ENCODE data around the gene GPR27. TPM values are rescaled to one million over a fixed set of nuclear protein-coding genes. Genes with fewer than 3 reads are reported as not detected.

Gene GPR27
- total RNA-seq, 1 donor, result 5.1 TPM

GRCh38 chr3:71724171-71724453, 29.5 kb upstream of the GPR27 start:
- H3K4me3 ChIP-seq (ENCODE audit: low read length), result peak overlapping the region; percentile 66
- no peaks in the 10 kb centered on the region for H3K27me3 ChIP-seq (ENCODE audit: insufficient read depth, low read length)
- H3K9me3 ChIP-seq (ENCODE audit: low read depth, low read length), result no peaks in the 10 kb centered on the region
- peaks cover 76% of the 10 kb centered on the region for H3K4me1 ChIP-seq (ENCODE audit: insufficient read depth, low read length)

DNA sequence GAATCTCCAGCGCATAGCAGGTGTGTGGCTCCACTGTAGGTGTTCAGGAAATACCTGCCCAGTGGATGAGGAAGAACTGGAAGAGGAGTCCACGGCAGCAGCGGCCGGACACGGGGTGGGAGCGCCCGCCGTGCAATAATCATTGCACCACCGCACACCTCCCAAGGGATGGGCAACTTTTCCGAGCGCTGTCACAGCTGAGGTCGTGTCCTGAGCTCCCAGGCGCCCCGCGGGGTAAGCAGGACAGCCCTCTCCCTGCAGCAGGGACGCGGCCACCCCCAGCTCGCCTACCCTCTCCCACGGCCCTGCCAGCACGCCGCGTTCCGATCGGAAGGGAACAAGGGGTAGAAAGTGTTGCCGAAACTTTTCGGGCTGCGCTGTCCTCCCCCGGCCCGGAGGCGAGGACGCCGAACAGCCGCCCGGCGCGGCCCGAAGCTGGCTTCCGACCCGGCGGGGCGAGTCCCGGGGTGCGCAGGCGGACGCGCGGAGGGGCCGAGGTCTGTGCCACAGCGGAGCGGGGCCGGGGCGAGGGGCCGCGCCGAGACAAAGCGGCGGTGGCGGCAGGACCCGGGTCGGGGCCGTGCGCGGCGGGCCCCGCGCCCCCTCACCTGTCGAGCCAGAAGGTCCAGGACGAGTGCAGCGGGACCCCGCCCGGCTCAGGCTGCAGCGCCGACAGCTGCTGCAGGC, 28.9 kb upstream of the GPR27 start:
- Histone ChIP-seq H3K27me3 (ENCODE audit: insufficient read depth, low read length) (no peaks in the 10 kb centered on the region), H3K9me3 (ENCODE audit: low read depth, low read length) (no peaks in the 10 kb centered on the region), H3K4me3 (ENCODE audit: low read length) (peak overlapping the region; percentile 66), H3K4me1 (ENCODE audit: insufficient read depth, low read length) (peaks cover 76% of the 10 kb centered on the region)

GRCh38 chr3:71725271-71725991, 28.2 kb upstream of the GPR27 start, which contains the start of gene EIF4E3:
Gene EIF4E3, minus strand, starts transcription at chr3:71725402. Its CDS starts 35 bp downstream, at chr3:71725367.
- Histone ChIP-seq H3K9me3 (ENCODE audit: low read depth, low read length) (no peaks in the 10 kb centered on the region), H3K4me1 (ENCODE audit: insufficient read depth, low read length) (peaks cover 77% of the 10 kb centered on the region), H3K4me3 (ENCODE audit: low read length) (peak within 1 kb of the TSS; percentile 66), H3K27me3 (ENCODE audit: insufficient read depth, low read length) (no peaks in the 10 kb centered on the region)

DNA sequence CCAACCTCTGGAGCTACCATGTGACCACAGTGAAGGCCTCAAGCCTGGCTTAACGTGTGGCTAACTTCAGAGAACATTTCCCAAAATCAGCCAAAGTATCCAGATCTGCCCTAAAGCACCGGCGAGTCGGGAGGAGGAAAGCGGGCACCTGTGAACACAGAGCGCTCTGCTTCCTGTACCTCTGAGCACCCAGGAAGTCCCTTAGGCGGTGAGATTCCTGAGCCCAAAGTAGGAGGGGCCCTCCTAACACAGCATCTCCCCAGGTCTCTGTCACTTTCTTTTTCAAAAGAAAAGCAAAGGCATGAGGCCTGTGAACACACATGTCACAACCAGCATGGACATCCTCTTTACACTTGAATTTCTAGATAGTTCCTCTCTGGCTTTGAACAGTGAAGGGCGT, 27.5 kb upstream of the GPR27 start:
- Histone ChIP-seq H3K27me3 (ENCODE audit: insufficient read depth, low read length) (no peaks in the 10 kb centered on the region), H3K4me1 (ENCODE audit: insufficient read depth, low read length) (peaks cover 71% of the 10 kb centered on the region), H3K4me3 (ENCODE audit: low read length) (peak overlapping the region; percentile 57), H3K9me3 (ENCODE audit: low read depth, low read length) (no peaks in the 10 kb centered on the region)

GRCh38 chr3:71728632-71729342, 24.9 kb upstream of the GPR27 start:
- Histone ChIP-seq H3K4me3 (ENCODE audit: low read length) (no peak overlapping the region), H3K4me1 (ENCODE audit: insufficient read depth, low read length) (peaks cover 47% of the 10 kb centered on the region)

GRCh38 chr3:71732637-71733036, 21.0 kb upstream of the GPR27 start:
- Histone ChIP-seq H3K4me1 (ENCODE audit: insufficient read depth, low read length) (peaks cover 24% of the 10 kb centered on the region), H3K9me3 (ENCODE audit: low read depth, low read length) (no peaks in the 10 kb centered on the region), H3K27me3 (ENCODE audit: insufficient read depth, low read length) (no peaks in the 10 kb centered on the region), H3K4me3 (ENCODE audit: low read length) (no peak overlapping the region)

More at GRCh38 chr3:71728632-71729342, 24.9 kb upstream of the GPR27 start:
- Histone ChIP-seq H3K9me3 (ENCODE audit: low read depth, low read length) (no peaks in the 10 kb centered on the region), H3K27me3 (ENCODE audit: insufficient read depth, low read length) (no peaks in the 10 kb centered on the region)

- H3K4me1 ChIP-seq (ENCODE audit: insufficient read depth, low read length), result peaks cover 22% of the 10 kb centered on the region
- H3K4me3 ChIP-seq (ENCODE audit: low read length), result no peak overlapping the region
- no peaks in the 10 kb centered on the region for H3K9me3 ChIP-seq (ENCODE audit: low read depth, low read length)
- no peaks in the 10 kb centered on the region for H3K27me3 ChIP-seq (ENCODE audit: insufficient read depth, low read length)
Observed at GRCh38 chr3:71733319-71733718, 20.3 kb upstream of the GPR27 start.

DNA sequence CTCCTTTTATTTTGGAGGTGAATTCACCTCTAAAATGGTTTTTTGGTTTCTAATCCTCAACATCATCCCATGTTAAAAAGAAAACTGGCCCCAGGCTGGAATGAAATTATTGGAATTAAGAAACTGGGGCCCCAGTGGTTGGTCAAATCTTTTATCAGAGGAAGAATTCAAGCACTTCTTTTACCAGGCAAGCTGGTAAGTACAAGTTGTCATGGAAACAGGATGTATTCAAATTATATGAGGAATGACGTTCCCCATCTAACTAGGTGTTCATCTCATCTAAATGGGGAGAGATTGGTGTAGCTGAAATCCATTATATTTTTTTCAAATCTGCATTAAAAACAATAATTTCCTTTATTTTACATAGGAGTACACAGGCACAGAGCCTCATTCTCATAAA, 18.8 kb upstream of the GPR27 start:
- Histone ChIP-seq H3K4me3 (ENCODE audit: low read length) (no peak overlapping the region), H3K4me1 (ENCODE audit: insufficient read depth, low read length) (peaks cover 7% of the 10 kb centered on the region), H3K9me3 (ENCODE audit: low read depth, low read length) (no peaks in the 10 kb centered on the region), H3K27me3 (ENCODE audit: insufficient read depth, low read length) (no peaks in the 10 kb centered on the region)

DNA sequence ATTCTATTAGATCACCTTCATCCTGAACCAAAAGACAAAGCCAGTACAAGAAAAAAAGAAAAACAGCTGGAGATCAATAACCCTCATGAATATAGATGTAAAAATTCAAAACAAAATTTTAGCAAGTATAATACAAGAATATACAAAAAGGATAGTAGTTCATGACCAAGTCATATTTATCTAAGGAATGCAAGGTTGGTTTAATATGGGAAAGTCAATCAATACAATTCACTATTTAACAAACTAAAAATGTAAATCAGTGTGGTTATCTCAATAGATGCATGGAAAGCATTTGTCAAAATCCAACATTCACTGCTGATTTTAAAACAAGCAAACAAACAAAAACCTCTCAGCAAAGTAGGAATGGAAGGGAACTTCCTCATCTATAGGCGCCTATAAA, 11.0 kb upstream of the GPR27 start:
- no peak overlapping the region for H3K4me3 ChIP-seq (ENCODE audit: low read length)

GRCh38 chr3:71744738-71745137, 8.9 kb upstream of the GPR27 start:
- Histone ChIP-seq H3K4me1 (ENCODE audit: insufficient read depth, low read length) (no peaks in the 10 kb centered on the region), H3K9me3 (ENCODE audit: low read depth, low read length) (peaks cover 35% of the 10 kb centered on the region), H3K27me3 (ENCODE audit: insufficient read depth, low read length) (no peaks in the 10 kb centered on the region), H3K4me3 (ENCODE audit: low read length) (no peak overlapping the region)

More for the DNA sequence above, 11.0 kb upstream of the GPR27 start:
- H3K9me3 ChIP-seq (ENCODE audit: low read depth, low read length), result peaks cover 35% of the 10 kb centered on the region
- H3K27me3 ChIP-seq (ENCODE audit: insufficient read depth, low read length), result no peaks in the 10 kb centered on the region
- no peaks in the 10 kb centered on the region for H3K4me1 ChIP-seq (ENCODE audit: insufficient read depth, low read length)

DNA sequence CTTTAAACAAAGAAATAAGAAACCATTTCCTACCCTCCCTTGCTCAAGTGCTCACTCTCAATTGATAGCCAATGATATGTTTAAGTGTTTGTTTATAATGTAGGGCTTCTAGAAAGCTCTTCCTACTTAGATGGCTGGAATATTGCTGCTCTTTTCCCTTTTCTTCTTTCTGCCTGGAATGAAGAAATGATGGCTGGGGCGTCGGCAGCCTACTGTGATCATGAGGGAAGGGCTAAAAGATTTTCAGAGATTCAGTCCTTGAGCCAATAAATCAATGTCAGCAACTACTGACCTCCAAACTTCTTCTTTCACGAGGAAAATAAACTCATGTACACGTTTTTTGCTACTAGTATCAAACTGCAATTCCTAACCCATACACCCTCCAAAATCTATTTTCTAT, 2.1 kb upstream of the GPR27 start:
- Histone ChIP-seq H3K27me3 (ENCODE audit: insufficient read depth, low read length) (peaks cover 9% of the 10 kb centered on the region), H3K4me3 (ENCODE audit: low read length) (no peak overlapping the region), H3K4me1 (ENCODE audit: insufficient read depth, low read length) (peaks cover 24% of the 10 kb centered on the region), H3K9me3 (ENCODE audit: low read depth, low read length) (no peaks in the 10 kb centered on the region)

- H3K4me1 ChIP-seq (ENCODE audit: insufficient read depth, low read length), result peaks cover 24% of the 10 kb centered on the region
- H3K4me3 ChIP-seq (ENCODE audit: low read length), result peak overlapping the region; percentile 45
- peaks cover 9% of the 10 kb centered on the region for H3K27me3 ChIP-seq (ENCODE audit: insufficient read depth, low read length)
- no peaks in the 10 kb centered on the region for H3K9me3 ChIP-seq (ENCODE audit: low read depth, low read length)
Observed at GRCh38 chr3:71752831-71753700, 589 bp upstream of the GPR27 start.

GRCh38 chr3:71754610-71755253, 1.1 kb downstream of the GPR27 start:
- Histone ChIP-seq H3K4me1 (ENCODE audit: insufficient read depth, low read length) (peaks cover 33% of the 10 kb centered on the region), H3K9me3 (ENCODE audit: low read depth, low read length) (no peaks in the 10 kb centered on the region), H3K4me3 (ENCODE audit: low read length) (peak overlapping the region; percentile 45), H3K27me3 (ENCODE audit: insufficient read depth, low read length) (peaks cover 9% of the 10 kb centered on the region)

DNA sequence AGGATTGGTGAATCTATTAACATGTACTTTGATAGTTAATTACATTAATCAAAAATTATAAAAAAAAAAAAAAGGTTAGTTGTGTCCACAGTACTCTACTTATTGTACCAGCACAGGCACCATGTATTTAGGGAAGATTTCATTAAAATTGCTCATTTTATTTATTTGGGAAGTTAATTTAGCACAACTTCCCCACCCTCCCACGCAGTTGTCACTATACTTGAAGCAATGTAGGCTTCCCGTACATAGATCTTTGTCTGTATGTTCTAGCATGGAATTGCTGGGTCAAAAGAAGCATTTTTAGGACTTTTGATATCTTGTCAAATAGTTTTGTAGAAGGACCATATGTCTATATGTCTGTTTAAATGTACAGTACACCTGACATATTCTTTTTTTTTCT, 4.4 kb downstream of the GPR27 start:
- H3K27me3 ChIP-seq (ENCODE audit: insufficient read depth, low read length), result peaks cover under 1% of the 10 kb centered on the region
- H3K9me3 ChIP-seq (ENCODE audit: low read depth, low read length), result no peaks in the 10 kb centered on the region
- no peak overlapping the region for H3K4me3 ChIP-seq (ENCODE audit: low read length)
- H3K4me1 ChIP-seq (ENCODE audit: insufficient read depth, low read length), result peaks cover 29% of the 10 kb centered on the region

Measured in mononuclear cell (primary cell).